Stimulated activated CD4-positive, alpha-beta T cell treated with anti-CD3 and anti-CD28 coated beads, Interleukin-1b, Interleukin-23, amount 100 ng/mL, for 24 hours (primary cell): ENCODE measurements around the gene TMEM238.

Experiments
- DNase-seq, 4 experiments: peaks; one replicate each; pipeline ENCODE4 v3.0.0-alpha.2; 2020; ENCODE audit warnings: low read depth in 4 of 4, low spot score in 1 of 4

Gene TMEM238

GRCh38 chr19:55358943-55359908 is 24.9 kb downstream of the TMEM238 start:
- DNase-seq: no peak

DNA sequence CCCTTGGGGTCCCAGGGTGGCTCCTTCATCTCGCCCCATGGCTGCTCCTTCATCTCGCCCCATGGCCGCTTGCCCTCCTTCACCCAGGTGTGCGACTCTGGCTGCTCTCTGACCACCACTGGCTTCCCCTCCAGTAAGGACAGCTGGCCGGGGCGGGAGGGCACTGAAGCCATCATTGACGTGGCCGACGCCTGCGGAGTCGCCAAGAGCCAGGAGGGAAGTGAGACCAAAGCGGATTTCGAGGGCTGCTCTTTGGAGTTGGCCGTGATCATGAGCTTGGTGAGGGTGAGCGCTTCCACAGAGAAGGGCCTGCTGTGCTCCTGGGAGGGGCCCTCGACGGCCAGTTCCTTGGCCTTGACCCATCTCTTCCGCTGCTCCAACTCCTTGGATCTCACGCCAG is 25.6 kb downstream of the TMEM238 start:
- DNase-seq: no peak

GRCh38 chr19:55355213-55355821 is 28.8 kb downstream of the TMEM238 start:
- DNase-seq: no peak

- DNase-seq: no peak
Observed at GRCh38 chr19:55354698-55355212, 29.3 kb downstream of the TMEM238 start, which contains the start of gene COX6B2. COX6B2 (minus strand) TSS chr19:55354719; CDS start chr19:55354521, 198 bp downstream.

GRCh38 chr19:55353803-55354697 is 30.0 kb downstream of the TMEM238 start:
- DNase-seq: peak in 3 of 4 experiments; percentile 33 to 45 (median 41)

DNA sequence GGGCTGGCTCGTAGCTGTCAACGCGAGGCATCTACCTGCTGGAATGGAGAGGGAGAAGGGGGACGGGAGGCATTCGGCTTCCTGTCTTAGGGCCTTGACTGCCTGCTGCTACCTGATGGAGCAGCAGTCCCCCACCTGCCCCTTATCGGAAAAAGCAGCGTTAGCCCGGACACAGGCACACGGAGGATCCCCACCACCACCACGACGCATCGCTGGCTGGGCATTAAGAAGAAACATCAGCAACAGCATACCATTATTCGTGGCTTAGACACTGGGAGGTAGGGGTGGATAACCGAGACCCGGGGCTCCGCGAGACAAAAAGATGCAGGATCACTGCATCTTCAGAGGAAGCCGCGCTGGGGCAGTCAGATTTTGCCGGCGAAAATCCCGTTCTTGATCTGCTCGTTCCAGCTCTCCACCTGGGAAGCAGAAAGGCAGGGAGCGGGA is 30.7 kb downstream of the TMEM238 start:
- no peak for DNase-seq

- DNase-seq: no peak
Observed at GRCh38 chr19:55352549-55353145, 31.4 kb downstream of the TMEM238 start.

DNA sequence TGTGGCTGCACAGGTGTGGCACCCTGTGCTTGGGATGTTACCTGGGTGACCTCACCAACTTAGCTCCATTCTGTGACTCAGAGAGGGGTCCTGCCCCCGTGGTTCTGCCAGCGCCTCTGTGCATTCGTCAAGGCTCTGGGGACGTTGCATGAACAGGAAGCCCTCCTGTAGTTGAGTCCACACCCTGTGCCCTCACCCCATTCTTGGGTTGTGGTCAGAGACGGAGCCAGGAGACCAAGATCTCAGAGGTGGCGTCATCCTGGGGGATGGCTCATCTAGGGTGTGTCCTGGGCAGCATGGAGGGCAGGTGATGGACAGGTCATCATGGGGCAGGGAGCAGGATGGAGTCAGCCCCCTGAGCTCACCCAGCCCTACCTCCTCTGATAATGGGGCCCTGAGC is 32.1 kb downstream of the TMEM238 start:
- no peak for DNase-seq

GRCh38 chr19:55350620-55351315 is 33.3 kb downstream of the TMEM238 start:
- DNase-seq: no peak

DNA sequence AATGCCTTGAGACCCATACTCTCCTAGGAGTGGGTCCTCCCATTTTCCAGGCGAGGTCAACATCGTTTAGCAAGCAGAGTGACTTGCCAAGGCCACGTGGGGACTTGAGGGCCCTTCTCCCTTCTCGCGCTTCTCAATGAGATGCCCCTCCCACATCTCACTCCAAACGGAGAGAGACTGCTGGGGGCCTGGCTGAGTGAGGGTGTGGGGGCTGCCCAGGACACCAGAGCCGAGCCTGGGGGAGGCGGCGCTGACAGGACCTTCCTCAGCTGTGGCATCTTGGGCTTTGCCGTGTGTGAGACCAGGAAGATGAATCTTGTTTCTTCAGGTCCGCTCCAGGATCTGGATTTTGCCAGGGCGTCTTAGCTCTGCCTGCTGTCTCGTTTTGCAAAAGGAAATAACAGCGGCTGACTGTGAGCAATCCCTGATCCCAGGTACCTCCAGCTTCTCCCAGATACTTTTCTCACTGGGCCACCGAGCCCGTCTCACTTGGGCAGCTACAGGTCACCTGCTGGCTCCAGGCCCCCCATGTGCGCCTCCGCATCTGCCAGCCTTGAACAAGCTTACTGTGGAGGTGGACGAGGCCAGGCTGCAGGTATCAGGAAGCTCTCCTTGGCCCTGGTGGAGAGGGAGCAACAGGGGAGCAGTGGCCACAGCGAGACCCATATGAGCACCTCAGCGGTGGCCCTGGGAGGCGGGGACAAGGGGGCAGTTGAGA is 35.6 kb downstream of the TMEM238 start:
- DNase-seq: no peak

- no peak for DNase-seq
Observed at GRCh38 chr19:55347442-55348009, 36.6 kb downstream of the TMEM238 start.

DNA sequence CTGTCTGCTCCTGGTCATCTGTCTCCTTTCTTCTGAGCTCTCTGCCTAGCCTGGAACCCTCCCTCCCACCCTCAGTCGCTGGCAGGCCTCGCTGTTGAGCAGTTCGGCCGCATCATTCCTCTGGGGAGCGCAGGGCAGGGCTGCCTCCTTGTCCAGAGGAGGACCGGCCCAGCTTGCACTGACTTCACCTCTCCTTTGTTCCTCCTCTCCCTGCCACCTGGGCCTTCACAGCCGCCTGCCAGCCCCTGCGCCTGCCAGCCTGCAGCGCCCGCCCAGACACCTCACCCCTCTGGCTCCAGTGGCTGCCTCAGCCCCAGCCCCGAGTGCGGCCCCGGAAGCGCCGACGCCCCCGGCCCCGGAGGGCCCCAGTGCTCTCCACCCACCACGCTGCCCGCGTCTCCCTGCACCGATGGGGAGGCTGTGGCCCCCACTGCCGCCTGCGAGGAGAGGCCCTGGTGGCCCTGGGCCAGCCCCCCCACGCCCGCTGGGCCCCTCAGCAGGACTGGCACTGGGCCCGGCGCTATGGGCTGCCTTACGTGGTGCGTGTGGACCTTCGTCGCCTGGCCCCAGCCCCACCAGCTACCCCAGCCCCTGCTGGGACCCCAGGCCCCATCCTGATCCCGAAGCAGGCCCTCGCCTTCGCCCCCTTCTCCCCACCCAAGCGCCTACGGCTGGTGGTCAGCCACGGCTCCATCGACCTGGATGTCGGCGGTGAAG is 37.2 kb downstream of the TMEM238 start:
- DNase-seq: no peak

- no peak for DNase-seq
Observed at GRCh38 chr19:55345818-55346724, 38.0 kb downstream of the TMEM238 start.

- DNase-seq: no peak
Observed at GRCh38 chr19:55345101-55345817, 38.8 kb downstream of the TMEM238 start.

DNA sequence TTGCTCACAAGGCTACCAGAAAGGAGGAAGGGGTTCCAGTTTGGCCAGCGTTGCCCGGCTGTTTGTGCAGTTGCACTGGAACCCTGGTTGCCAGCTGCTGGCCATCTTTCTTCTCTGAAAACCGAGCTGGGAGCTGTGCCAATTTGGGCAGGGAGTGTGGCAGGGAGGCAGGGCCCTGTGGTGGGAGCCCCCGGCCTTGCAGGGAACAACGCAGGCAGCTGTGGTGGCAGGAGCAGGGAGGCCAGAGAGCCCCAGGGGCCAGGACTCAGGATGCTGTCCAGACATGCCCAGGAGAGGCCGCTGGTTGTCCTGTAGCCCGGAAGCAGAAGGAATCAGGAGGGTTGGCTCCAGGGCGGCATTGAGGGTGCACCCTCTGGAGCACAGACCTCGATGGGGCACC is 39.6 kb downstream of the TMEM238 start:
- no peak for DNase-seq
